Eye (tissue), 1 donor: ENCODE results near the gene ARPIN.
"Not testable (repeated sequence)": the region's sequence is repeated elsewhere in the genome, so short reads cannot be mapped to it uniquely, and the experiment has no call there.

Experiments used
- DNase-seq: peaks from one replicate; pipeline ENCODE4 v3.0.0-alpha.2; 2015

ARPIN gene

DNA sequence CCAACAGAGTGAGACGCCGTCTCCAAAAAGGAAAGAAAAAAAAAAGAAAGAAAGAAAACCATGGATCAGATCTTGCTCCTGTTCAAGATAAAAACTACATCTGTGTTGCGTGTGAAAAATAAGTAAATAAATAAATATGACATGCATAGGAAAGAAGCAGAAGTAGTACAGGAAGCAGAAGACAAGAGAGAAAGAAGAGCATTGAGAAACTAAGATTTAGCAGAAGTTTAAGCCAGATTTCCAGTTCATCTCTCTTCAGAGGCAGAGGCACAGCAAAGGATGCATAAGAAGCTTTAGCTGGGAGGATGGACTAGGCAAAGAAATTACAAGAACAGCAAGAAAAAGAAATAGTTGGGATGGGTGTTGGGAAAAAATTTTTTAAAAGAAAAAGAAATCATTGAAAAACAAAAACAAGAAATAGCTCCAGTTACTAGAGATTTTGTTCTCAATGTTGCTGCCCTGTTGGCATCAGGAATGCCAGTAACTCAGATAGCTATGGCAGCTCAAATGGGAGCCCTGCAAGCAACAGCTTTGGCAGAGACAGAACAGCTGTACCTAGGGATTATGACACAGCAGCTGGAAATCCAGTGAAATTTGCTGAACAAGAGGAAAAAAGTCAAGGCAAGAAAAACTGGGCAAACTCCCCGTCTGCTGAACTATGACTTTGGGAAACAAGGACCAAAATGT lies 36.2 kb downstream of the ARPIN start:
- DNase-seq = no peak

DNA sequence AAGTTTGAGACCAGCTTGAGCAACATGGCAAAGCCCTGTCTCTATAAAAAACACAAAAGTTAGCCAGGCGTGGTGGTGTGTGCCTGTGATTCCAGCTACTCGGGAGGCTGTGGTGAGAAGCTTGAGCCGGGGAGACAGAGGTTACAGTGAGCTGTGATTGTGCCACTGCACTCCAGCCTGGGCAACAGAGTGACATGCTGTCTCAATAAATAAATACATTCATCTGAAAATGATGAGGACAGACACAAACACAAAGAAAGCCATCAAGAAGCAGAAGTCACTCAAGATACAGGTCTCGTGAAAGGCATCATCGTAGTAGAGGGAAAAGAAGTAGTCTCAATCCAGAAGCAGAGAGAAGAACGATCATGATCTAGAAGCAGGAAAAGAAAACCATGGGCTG lies 37.0 kb downstream of the ARPIN start:
- no peak for DNase-seq

DNA sequence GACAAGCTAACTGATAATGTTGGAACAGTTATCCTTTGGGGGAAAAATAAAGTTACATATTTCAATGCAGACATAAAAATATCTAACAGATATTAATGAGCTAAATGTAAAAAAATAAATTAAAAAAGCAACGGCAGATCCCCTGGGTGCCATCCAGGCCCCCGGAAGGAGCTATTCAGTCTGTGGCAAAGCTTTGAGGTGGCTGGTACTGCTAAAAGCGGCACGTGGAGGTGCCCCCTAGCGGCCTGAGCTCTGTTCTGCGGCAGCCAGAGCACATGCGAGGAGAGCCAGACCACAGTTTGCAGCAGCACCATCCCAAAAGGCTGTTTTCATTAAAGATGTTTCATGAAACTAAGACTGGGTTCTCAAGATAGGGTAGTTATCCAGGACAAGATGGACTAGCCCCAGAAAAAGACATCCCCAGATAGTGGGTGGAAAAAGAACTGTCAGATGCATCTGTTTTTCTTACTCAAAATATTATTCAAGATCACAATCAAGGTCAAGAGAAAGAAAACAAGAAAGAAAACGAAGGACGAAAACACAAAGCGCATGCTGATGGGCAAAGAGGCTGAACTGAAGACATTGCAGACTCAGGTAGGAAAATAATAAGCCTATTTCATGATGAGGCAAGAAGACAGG lies 37.7 kb downstream of the ARPIN start:
- peak; percentile 87 for DNase-seq

DNA sequence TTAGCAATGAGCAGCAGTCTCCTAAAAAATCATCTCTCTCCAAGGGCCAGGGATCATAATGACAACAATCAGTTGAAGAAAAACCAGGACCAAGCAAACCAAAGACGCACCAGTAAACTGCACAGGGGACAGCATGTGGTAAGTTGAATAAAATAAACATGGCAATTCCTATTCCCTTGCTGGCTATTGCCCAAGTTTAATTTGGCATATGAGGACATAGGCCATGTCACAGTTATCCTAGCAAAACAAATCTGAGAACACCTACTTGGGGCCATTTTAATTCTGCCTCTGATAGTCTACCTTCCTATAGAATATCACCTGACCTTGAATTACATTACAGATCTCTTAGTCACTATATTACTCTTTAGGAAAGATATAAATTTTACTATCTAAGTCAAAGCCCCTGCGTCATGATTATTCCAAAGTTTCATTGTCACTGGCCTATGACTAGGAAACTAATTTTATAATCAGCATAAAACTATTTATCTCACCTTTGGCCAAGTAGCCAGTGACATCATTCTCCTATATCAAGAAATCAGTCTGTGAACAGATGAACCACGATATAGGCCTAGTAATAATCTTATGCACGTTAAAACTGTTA lies 42.0 kb downstream of the ARPIN start:
- DNase-seq = no peak

DNA sequence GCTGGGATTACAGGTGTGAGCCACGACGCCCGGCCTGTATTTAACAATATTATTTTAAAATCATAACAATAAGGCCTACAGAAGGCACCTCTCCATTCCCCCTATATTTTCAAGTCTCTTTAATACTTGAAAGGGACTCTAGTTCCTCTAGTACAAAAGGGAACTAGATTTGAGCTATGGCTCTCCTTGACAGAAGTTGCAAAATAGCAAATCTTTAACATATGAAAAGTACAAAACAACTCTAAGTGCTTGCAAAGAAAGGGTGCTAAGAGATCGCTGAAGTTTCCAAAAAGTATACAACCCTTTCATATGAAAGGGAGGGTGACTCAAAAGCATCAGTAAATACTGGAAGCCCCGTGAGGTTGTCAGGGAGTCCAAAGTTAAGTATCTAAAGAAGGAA lies 42.7 kb downstream of the ARPIN start:
- no peak for DNase-seq

DNA sequence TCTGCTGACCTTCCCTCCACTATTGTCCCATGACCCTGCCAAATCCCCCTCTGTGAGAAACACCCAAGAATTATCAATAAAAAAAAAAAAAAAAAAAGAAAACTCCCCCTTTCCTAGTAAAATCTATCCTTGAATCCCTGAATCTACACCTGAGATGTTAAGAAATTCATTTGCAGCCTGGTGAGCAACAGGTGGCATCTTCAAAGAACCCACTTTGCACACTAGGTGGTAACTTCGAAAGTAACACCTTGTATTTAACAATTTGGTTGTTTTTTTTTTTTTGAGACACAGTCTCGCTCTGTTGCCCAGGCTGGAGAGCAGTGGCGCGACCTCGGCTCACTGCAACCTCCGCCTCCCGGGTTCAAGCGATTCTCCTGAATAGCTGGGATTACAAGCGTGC lies 43.3 kb downstream of the ARPIN start:
- DNase-seq = not testable (repeated sequence)

DNA sequence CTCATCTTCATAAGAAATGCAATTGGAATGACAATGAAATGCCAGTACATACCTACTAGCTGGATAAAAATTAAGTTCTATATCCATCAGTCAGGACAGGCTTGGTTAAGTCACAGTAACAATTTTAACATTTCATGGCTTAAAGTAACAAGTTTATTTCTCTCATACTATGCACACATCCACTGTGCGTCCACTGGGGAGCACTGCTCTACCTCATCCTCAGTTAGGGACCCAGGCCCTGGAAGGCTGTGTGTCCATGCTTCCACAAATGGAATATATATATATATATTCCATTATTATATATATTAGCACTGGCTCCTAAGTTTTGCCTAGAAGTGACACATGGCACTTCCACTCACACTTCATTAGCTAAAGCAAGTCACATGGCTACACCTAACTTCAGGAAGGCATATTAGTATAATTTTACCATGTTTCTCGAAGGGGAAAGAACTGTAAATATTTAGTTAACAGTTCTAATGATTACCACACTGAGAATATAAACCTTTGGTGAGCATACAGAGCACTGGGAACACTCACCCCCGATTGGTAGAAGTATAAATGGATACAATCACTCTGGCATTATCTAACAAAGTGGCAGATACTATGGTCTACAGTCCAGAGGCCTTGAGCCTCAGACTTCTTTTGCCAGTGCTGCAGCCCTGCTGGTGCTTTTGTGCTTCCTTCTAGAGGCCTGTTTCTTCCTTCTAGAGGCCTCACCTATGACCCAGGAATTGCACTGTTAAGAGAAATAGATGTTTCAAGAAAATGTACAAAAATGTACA lies 47.6 kb downstream of the ARPIN start:
- no peak for DNase-seq

DNA sequence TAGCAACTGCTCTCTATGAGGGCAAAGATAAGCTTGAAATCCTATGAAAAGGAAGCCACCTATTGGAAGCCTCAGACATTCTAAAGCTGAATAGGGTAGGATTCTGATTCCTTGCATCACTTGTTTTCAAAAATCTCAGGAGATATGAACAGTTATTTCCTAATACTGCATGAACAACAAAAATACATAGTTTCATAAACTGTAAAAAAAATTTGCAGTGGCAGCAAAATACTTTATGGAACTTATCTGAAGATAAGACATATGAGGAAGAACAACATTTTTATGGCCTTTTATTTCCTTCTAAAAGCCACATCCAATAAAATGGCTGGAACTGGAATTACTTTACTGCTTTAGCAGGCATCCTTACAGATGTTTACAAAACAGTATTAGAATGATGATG lies 48.8 kb downstream of the ARPIN start:
- DNase-seq = no peak

DNA sequence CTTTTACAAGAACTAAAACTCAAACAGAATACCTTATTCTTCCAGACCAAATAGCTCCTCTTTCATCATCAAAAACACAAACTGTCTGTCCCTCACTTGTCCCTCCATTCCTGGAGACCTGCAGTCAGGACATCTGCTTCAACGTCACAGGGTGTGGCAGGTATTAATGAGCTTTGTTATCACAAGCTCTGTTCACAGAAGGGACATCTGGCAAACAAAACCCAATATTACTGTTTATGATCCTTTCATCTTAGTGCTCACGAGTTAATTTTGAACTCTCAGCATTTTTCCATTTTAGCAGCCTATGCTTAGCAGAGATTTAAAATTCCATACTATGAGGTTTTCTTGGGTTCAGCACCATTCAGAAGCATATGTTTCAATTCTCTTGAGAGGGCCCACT lies 51.9 kb downstream of the ARPIN start:
- DNase-seq = no peak

DNA sequence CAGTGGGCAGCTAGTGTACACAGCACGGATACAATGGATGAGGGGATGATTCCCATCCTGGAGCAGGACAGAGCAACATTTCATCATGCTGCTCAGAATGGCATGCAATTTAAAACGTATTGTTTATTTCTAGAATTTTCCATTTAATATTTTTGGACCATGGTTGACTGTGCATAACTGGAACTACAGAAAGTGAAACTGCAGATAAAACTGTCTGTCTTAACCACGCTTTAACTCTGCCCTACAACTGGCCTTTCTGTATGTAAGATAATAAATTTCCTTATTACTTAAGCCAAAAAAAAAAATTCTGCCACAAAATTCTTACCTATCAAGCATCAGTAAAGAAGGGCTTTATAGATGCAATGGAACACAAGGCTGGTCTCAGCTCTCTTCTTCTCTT lies 52.3 kb downstream of the ARPIN start:
- DNase-seq = no peak

DNA sequence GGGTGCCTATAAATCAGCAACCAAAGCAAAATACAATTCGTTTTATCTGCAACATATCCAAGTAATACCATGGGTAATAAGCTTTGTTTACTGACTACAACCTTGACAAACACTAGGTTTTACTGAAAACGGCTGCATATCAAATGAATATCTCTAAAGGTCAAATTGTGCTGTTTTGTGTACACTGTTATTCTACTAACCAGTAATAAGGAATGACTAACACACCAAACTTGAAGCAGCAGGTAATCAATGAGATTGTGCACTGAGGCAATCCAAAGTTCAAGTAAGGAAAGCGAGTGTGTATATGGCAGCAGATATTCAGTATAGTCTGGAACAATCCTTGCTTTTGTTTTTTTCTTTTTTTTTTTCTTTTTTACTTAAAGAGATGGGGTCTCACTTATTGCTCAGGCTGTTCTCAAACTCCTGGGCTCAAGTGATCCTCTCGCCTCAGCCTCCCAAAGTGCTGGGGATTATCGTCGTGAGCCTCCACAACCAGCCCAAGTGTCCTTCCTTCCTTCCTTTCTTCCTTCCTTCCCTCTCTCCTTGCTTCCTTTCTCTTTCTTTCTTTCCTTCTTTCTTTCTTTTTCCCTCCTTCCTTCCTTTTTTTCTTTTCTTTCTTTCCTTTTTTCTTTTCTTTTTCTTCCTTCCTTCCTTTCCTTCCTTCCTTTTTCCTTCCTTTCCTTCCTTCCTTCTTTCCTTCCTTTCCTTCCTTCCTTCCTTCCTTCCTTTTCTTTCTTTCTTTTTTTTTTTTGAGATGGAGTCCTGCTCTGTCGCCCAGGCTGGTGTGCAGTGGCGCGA lies 53.9 kb downstream of the ARPIN start:
- no peak for DNase-seq

DNA sequence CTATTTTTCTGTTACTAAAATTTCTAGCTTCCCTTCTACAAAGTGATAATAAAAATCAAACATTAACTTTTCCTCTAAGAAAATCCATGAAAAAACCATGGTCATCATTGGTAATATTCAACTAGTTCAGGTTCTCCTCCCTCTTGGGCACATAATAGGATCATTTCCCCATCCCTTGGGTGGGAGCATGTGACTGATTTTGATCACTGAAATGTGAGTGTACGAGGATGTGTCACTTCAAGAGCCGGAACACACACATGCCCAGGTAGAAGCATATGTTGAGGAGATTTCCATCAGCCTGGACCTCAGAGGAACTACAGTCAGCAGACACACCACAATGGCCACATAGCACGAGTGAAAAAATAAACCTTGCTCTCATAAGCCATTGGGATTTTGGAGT lies 55.1 kb downstream of the ARPIN start:
- no peak for DNase-seq

DNA sequence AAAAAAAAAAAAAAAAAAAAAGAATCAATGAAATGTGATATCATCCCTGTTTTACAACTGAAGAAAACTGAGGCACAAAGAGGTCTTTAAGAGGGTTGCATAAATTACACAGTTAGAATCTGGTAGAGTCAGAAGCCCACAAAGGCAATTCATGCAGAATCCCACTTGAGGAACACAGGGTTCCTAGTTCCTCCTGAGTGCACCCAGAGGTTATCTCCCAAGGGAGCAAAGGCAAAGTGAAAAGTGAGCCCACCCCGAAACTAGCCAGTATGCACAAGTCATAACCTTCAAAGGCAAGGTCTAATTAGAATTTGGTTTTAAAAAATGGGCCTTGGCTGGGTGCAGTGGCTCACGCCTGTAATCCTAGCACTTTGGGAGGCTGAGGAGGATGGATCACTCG lies 56.8 kb downstream of the ARPIN start:
- DNase-seq = no peak

DNA sequence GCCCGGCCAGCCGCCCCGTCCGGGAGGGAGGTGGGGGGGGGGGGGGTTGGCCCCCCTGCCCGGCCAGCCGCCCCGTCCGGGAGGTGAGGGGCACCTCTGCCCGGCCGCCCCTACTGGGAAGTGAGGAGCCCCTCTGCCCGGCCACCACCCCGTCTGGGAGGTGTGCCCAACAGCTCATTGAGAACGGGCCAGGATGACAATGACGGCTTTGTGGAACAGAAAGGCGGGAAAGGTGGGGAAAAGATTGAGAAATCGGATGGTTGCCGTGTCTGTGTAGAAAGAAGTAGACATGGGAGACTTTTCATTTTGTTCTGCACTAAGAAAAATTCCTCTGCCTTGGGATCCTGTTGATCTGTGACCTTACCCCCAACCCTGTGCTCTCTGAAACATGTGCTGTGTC lies 57.9 kb downstream of the ARPIN start:
- DNase-seq = not testable (repeated sequence)

DNA sequence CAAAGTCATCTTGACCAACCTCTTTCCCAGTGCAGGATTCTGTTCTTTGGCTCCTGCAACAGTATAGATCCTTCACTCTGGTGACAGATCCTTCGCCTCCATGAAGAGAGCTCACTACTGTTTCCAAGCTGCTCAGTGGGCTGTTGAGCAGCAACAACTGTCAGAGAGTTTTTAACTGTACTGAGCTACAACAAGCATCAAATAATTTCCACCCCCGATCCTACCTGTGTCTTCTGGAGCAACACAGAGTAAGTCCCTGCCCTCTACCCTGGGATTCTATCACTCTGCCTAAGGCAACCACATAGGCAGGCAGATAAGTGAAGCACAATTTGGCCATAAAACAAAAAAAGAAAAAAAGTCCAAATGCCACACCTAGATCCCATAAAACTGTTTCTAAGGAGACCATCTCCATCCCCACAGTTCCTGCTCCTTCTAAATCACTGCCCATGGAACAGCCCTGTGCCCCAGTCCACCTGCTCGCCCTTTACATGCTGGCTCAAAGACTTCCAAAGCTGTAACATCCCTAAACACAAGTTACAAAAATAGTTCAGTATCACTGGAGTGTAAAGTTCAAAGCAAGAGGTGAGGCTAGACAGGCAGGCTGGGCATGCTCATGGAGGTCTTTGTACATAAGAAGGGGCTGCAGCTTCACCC lies 60.3 kb downstream of the ARPIN start:
- DNase-seq = no peak

DNA sequence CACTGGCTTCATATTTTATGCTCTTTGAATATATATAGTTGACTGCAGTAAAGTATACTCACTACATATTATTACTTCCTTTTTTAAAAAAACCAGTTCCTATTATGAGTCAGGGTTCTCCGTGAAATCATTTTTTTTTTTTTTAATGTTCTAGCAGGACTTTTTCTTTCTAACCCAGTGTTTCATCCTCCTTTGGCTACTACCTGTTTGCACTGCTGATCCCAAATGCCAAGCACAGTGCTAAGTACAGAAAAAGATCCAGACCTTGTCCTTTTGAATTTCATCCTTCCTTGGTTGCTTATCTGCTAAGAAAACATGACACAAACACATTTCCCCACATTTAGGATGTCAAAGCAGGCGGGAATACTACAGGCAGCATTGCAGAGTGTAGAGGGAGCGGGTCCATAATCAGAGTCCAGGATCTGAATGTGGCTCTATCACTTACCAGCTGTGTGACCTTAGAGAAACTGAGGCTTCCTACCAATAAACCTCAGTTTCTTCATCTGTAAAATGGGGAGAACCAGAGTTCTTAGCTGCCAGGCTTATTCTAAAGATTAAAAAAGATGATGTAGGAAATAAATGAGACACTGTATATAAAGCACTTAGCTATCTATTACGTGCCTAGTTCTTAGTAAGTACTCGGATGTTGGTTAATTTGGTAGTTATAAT lies 60.9 kb downstream of the ARPIN start:
- no peak for DNase-seq

DNA sequence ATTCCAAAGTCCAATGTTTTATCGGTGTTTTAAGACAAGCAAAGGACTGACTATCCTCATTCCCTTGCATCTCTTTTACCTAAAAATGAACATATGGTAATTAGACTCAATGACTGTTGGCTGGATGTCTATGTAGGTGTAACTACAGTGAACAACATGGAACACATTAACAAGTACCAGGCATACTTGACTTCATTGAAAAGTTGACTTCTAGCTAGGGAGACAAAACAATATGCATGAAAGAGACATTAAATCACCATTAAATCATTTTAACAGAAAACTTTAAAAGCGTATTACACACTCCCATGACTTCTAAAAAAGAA lies 63.8 kb downstream of the ARPIN start:
- DNase-seq = no peak

DNA sequence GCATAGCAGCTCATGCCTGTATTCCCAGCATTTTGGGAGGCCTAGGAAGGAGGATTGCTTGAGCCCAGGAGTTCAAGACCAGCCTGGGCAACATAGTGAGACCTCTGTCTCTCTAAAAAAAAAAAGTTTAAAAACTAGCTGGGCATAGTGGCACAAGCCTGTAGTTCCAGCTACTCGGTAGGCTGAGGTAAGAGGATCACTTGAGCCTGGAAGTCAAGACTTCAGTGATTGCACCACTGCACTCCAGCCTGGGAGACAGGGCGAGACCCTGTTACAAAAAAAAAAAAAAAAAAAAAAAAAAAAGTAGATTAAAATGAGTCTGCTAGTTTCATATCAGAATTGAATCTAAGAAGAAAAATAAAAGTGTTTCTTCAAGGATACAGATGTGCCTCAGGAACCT lies 65.7 kb downstream of the ARPIN start:
- no peak for DNase-seq

DNA sequence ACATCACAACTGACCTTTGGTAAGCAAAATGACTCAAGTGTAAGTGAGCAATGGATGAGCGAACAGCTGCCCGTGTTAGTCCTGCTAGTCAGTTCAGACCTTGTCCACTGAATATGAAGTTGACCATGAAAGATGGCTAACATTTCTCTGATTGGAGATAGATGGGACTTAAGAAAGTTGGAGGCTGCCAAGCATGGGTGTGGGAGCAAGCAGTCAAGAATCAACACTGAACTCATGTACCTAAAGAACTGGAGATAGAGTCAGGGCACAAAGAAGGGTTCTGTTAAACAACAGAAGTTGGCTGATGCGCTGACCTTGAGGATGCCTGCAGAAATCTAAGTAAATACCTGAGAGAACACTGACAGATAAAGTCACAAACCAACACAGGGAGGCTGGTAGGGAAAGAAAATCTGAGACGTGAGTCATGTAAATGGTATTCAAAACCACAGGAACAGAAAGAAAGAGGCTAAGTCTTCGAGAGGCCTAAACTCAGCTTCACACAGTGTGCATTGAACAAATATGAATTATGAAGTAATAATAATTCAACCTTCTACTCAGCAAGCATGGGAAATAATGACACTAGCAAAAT lies 67.4 kb downstream of the ARPIN start:
- DNase-seq = no peak
